ENCODE results near the gene GALNT1.

The GALNT1 gene

GRCh38 chr18:35711227-35711626, 129.7 kb downstream of the GALNT1 start:
- no peak for DNase-seq (ENCODE audit: low read depth in 1 of 2, low spot score in 1 of 2)

GRCh38 chr18:35713545-35713944, 132.0 kb downstream of the GALNT1 start:
- no peak for DNase-seq (ENCODE audit: low read depth in 1 of 2, low spot score in 1 of 2)

- DNase-seq (ENCODE audit: low read depth in 1 of 2, low spot score in 1 of 2): no peak
Measured at GRCh38 chr18:35714539-35714938, 133.0 kb downstream of the GALNT1 start.

GRCh38 chr18:35715139-35715538, 133.6 kb downstream of the GALNT1 start:
- DNase-seq (ENCODE audit: low read depth in 1 of 2, low spot score in 1 of 2): no peak

GRCh38 chr18:35716169-35716831, 134.8 kb downstream of the GALNT1 start:
- no peak for DNase-seq (ENCODE audit: low read depth in 1 of 2, low spot score in 1 of 2)

GRCh38 chr18:35717182-35717581, 135.6 kb downstream of the GALNT1 start:
- DNase-seq (ENCODE audit: low read depth in 1 of 2, low spot score in 1 of 2): no peak

- no peak for DNase-seq (ENCODE audit: low read depth in 1 of 2, low spot score in 1 of 2)
Measured at GRCh38 chr18:35721431-35722081, 140.0 kb downstream of the GALNT1 start.

GRCh38 chr18:35728676-35729075, 147.1 kb downstream of the GALNT1 start:
- DNase-seq (ENCODE audit: low read depth in 1 of 2, low spot score in 1 of 2): no peak

GRCh38 chr18:35729991-35730668, 148.6 kb downstream of the GALNT1 start:
- no peak for DNase-seq (ENCODE audit: low read depth in 1 of 2, low spot score in 1 of 2)

GRCh38 chr18:35730691-35731370, 149.3 kb downstream of the GALNT1 start:
- no peak for DNase-seq (ENCODE audit: low read depth in 1 of 2, low spot score in 1 of 2)

- DNase-seq (ENCODE audit: low read depth in 1 of 2, low spot score in 1 of 2): no peak
Measured at GRCh38 chr18:35731701-35732100, 150.2 kb downstream of the GALNT1 start.

GRCh38 chr18:35732162-35732561, 150.6 kb downstream of the GALNT1 start:
- DNase-seq (ENCODE audit: low read depth in 1 of 2, low spot score in 1 of 2): no peak

GRCh38 chr18:35732636-35733035, 151.1 kb downstream of the GALNT1 start:
- DNase-seq (ENCODE audit: low read depth in 1 of 2, low spot score in 1 of 2): no peak

GRCh38 chr18:35733408-35733807, 151.9 kb downstream of the GALNT1 start:
- no peak for DNase-seq (ENCODE audit: low read depth in 1 of 2, low spot score in 1 of 2)

GRCh38 chr18:35736696-35737095, 155.2 kb downstream of the GALNT1 start:
- no peak for DNase-seq (ENCODE audit: low read depth in 1 of 2, low spot score in 1 of 2)

GRCh38 chr18:35739778-35740177, 158.2 kb downstream of the GALNT1 start:
- DNase-seq (ENCODE audit: low read depth in 1 of 2, low spot score in 1 of 2): no peak

- DNase-seq (ENCODE audit: low read depth in 1 of 2, low spot score in 1 of 2): no peak
Measured at GRCh38 chr18:35740656-35741055, 159.1 kb downstream of the GALNT1 start.

GRCh38 chr18:35743916-35744315, 162.4 kb downstream of the GALNT1 start:
- no peak for DNase-seq (ENCODE audit: low read depth in 1 of 2, low spot score in 1 of 2)

GRCh38 chr18:35745814-35746213, 164.3 kb downstream of the GALNT1 start:
- DNase-seq (ENCODE audit: low read depth in 1 of 2, low spot score in 1 of 2): no peak

- no peak for DNase-seq (ENCODE audit: low read depth in 1 of 2, low spot score in 1 of 2)
Measured at GRCh38 chr18:35746826-35747339, 165.3 kb downstream of the GALNT1 start.

- DNase-seq (ENCODE audit: low read depth in 1 of 2, low spot score in 1 of 2): no peak
Measured at GRCh38 chr18:35747894-35748472, 166.4 kb downstream of the GALNT1 start.
